Measurements from ENCODE around the gene BNIP5.

The BNIP5 gene

DNA sequence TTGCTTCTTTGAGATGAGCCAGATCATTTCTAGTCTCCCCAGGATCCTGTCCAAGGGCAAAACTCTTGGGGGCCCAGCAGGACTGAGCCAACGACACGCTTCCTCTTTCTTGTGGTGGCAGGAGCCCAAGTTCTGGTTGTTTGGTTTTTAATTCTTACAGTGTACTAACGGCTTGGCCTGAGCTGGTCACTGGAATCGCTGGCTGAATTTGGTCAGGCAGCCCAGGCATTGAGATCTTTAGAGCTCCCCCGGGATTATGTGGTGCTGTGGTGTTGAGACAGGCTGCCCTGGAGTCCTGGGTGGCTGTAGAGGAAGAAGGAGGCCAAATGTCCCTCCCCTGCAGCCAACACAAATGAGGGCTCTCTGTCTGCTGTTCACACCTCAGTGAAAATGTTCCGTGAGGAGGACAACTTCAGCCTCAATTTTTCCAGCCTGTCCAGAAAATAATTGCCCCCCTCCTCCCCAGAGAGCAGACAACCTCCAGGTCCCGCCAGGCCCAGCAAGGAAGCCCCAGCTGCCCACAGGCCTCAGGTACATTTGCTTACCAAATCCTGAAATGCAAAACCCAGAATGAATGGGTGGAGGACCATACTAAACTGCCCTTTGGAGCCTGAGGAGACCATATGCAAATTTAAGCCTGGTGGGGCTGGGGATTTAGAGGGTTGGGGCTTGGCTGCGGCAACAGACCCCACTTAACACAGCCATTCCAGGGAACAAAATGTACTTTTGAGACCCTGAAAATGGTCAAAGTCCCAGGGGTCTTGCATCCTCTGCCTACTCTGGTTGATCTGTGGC lies 23.6 kb downstream of the BNIP5 start:
- no peak for DNase-seq (ENCODE audit: low read depth, low spot score)
- POLR2A ChIA-PET: no interaction called here
- no peak overlapping the region for H3K4me3 ChIP-seq (ENCODE audit: low read depth, low read length)
- TF ChIP-seq, protein P1, sequence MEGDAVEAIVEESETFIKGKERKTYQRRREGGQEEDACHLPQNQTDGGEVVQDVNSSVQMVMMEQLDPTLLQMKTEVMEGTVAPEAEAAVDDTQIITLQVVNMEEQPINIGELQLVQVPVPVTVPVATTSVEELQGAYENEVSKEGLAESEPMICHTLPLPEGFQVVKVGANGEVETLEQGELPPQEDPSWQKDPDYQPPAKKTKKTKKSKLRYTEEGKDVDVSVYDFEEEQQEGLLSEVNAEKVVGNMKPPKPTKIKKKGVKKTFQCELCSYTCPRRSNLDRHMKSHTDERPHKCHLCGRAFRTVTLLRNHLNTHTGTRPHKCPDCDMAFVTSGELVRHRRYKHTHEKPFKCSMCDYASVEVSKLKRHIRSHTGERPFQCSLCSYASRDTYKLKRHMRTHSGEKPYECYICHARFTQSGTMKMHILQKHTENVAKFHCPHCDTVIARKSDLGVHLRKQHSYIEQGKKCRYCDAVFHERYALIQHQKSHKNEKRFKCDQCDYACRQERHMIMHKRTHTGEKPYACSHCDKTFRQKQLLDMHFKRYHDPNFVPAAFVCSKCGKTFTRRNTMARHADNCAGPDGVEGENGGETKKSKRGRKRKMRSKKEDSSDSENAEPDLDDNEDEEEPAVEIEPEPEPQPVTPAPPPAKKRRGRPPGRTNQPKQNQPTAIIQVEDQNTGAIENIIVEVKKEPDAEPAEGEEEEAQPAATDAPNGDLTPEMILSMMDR (IDR thresholded peaks at IDR 0.05; ENCODE audit: insufficient read depth, low read length, missing control alignments): no peak
- CTCF ChIA-PET: interaction anchor here (0.7 to 25.2 kb wide), 3 partner anchors 13 to 28 kb away, joined by 3 to 405 read pairs (median 14); no protein-coding TSS in a partner anchor

DNA sequence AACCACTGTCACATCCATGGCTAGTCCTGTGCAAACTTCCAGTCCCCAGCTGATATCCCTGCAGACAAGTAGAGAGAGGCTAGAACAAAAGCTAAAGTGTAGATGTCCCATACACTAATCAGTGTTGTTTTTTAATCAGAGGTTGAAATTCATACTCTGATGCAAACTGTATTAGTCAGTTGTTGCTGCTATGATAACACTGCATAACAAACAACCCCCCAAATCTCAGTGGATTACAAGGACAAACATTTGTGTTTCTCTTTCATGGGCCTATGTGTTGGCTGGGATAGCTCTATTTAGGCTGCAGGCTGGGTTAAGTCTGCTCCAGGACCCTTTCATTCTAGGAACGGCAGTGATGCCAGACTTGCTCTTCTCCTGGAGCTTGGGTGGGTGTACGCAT lies 26.8 kb downstream of the BNIP5 start:
- TF ChIP-seq, protein P1 (IDR thresholded peaks at IDR 0.05; ENCODE audit: insufficient read depth, low read length, missing control alignments): no peak
- no peak for DNase-seq (ENCODE audit: low read depth, low spot score)
- CTCF ChIA-PET: interaction anchor here (1.3 to 25.2 kb wide), 4 partner anchors 16 to 47 kb away, joined by 5 to 405 read pairs (median 172); no protein-coding TSS in a partner anchor
- POLR2A ChIA-PET: no interaction called here
- no peak overlapping the region for H3K4me3 ChIP-seq (ENCODE audit: low read depth, low read length)

DNA sequence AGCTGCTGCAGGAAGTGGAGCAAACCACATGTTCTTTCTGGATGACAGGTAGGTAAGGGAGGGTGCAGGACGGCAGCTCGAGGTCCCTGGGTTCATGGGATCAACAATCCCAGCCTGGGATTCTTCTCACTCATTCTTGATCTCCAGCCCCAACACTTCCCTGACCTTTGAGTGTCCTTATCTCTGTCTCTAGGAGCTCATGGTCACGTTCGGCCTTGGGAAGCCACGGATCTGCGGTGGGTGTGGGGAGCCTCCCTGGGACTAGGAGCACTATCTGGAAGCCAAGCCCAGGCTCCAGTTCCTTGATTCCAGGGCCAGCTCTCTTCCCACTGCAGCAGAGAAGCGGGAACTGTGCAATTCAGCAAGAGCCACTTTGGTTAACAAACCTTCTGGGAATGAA lies 27.5 kb downstream of the BNIP5 start:
- TF ChIP-seq, protein P1 (IDR thresholded peaks at IDR 0.05; ENCODE audit: insufficient read depth, low read length, missing control alignments): no peak
- CTCF ChIA-PET: interaction anchor here (19.2 to 25.2 kb wide), 2 partner anchors 16 to 48 kb away, joined by 332 to 405 read pairs; no protein-coding TSS in a partner anchor
- DNase-seq (ENCODE audit: low read depth, low spot score): no peak
- no peak overlapping the region for H3K4me3 ChIP-seq (ENCODE audit: low read depth, low read length)
- POLR2A ChIA-PET: no interaction called here

DNA sequence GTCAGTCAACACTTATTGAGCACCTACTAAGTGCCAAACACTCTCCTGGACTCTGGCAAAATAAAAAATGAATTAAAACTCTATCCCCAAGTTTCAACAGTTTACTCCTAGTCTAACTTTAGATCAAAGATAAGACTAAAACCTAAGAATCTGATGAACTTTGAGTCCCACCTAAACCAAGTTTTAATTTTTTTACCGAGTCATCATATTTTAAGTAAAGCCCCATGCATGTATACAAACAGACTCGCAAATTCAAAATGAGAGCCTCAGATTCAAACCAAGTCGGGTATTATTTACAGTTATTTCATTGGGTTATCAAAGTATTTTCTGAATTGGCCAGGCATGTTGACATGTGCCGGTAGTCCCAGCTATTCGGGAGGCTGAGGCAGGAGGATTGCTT lies 28.2 kb downstream of the BNIP5 start:
- POLR2A ChIA-PET: no interaction called here
- H3K4me3 ChIP-seq (ENCODE audit: low read depth, low read length): no peak overlapping the region
- CTCF ChIA-PET: interaction anchor here (19.2 to 25.2 kb wide), 2 partner anchors 15 to 48 kb away, joined by 332 to 405 read pairs; no protein-coding TSS in a partner anchor
- no peak for DNase-seq (ENCODE audit: low read depth, low spot score)
- TF ChIP-seq, protein P1 (IDR thresholded peaks at IDR 0.05; ENCODE audit: insufficient read depth, low read length, missing control alignments): no peak

DNA sequence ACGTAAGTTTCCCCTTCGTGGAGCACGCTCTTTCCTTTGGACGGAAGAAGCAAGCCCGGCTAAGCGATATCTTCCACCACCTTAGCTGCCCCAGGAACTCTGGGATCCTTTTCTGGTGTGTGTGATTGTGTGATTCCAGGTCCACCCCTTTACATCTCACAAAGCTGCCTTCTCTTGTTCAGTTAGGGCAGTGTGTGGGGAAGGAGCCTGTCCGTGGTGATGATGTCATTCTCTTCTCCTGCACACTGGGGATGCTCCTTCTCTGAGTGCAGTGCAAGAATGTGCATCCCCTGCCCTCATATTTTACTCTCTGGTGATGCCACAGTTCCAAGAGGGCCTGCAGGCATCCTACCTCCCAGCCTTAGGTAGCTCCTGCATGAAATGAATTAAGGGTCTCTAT lies 30.3 kb downstream of the BNIP5 start:
- TF ChIP-seq, protein P1 (IDR thresholded peaks at IDR 0.05; ENCODE audit: insufficient read depth, low read length, missing control alignments): no peak
- H3K4me3 ChIP-seq (ENCODE audit: low read depth, low read length): no peak overlapping the region
- ChIA-PET POLR2A (no interaction called here), CTCF (interaction anchor here (1.0 to 25.2 kb wide), 8 partner anchors 10 to 50 kb away, joined by 3 to 405 read pairs (median 8); no protein-coding TSS in a partner anchor)
- no peak for DNase-seq (ENCODE audit: low read depth, low spot score)

DNA sequence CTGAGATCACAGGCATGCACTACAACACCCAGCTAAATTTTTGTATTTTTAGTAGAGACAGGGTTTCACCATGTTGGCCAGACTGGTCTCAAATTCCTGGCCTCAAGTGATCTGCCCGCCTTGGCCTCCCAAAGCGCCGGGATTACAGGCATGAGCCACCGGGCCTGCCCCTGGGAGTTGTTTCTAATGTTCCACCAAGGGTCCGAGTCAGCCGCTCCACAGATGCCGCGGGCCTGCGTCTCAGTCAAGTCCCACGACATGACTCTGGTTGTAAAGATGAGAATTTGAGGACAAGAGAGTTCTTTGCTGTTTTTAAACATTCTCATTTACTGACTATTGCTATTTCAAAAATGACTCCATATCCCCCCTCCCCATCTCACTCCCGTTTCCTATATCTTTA lies 30.8 kb downstream of the BNIP5 start:
- TF ChIP-seq, protein P1 (IDR thresholded peaks at IDR 0.05; ENCODE audit: insufficient read depth, low read length, missing control alignments): no peak
- DNase-seq (ENCODE audit: low read depth, low spot score): no peak
- CTCF ChIA-PET: interaction anchor here (0.7 to 25.2 kb wide), 9 partner anchors 11 to 183 kb away, joined by 3 to 405 read pairs (median 4); no protein-coding TSS in a partner anchor
- POLR2A ChIA-PET: no interaction called here
- H3K4me3 ChIP-seq (ENCODE audit: low read depth, low read length): no peak overlapping the region

Measured in AG04449 (cell line).